ENCODE data around the gene UTS2R.

The UTS2R gene

DNA sequence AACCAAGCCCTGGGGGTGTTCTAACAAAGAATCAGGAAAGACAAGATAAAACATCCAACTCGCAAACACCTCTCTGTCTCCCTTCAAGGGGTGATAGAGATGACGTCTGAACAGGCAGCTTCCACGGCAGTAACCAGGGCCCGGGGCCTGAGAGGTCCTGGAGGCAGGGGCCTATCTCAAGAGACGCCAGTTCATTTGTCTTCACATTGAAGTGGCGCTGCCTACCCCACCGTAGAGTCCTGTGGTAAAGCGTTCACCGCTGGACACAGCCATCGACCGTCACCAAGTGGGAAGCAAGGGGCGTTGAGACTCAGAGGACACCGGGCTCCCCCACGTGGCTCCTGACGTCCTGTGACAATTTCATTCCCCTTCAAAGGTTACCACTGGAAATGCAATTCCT lies 21.4 kb downstream of the UTS2R start:
- H3K27me3 ChIP-seq (ENCODE audit: insufficient read depth, insufficient read length): no peaks in the 10 kb centered on the region
- no peak for DNase-seq (ENCODE audit: low read depth, low spot score)
- no peaks in the 10 kb centered on the region for H3K9me3 ChIP-seq (ENCODE audit: insufficient read depth, low read length)
- H3K36me3 ChIP-seq (ENCODE audit: insufficient read depth, insufficient read length, low read length): peaks cover 37% of the 10 kb centered on the region
- no peak overlapping the region for H3K9ac ChIP-seq (ENCODE audit: insufficient read length, low read depth)
- TF ChIP-seq YY1 (IDR thresholded peaks at IDR 0.05; ENCODE audit: insufficient read depth, insufficient read length) (no peak), SUZ12 (IDR thresholded peaks at IDR 0.05; ENCODE audit: extremely low read depth, insufficient read depth, insufficient read length) (no peak), ZNF274 (IDR thresholded peaks at IDR 0.05; ENCODE audit: low read depth, low read length) (no peak)
- H3K4me1 ChIP-seq (ENCODE audit: insufficient read depth, insufficient read length): peaks cover 1% of the 10 kb centered on the region
- no peak overlapping the region for H3K4me3 ChIP-seq (ENCODE audit: insufficient read length, low read depth)

DNA sequence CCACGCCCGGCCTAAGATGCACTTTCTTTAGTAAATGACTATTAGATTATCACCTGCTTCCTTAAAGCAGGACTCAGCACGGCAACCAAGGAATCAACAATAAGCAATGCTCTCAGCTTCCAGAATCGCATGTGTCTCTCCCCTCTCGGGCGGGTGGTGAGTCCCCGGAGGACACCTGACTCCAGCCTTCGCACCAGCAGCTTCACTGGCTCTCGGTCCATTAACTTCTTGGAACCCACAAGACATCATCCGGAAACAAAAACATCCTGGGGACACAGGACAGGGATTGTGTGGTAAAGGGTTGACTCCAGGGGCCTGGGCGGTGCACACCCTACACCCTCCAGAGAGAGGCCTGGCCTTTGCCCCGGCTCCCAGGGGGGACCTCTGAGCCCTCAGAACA lies 22.7 kb downstream of the UTS2R start:
- H3K4me3 ChIP-seq (ENCODE audit: insufficient read length, low read depth): no peak overlapping the region
- no peak for DNase-seq (ENCODE audit: low read depth, low spot score)
- H3K27me3 ChIP-seq (ENCODE audit: insufficient read depth, insufficient read length): no peaks in the 10 kb centered on the region
- no peaks in the 10 kb centered on the region for H3K4me1 ChIP-seq (ENCODE audit: insufficient read depth, insufficient read length)
- H3K9ac ChIP-seq (ENCODE audit: insufficient read length, low read depth): no peak overlapping the region
- H3K9me3 ChIP-seq (ENCODE audit: insufficient read depth, low read length): no peaks in the 10 kb centered on the region
- TF ChIP-seq YY1 (IDR thresholded peaks at IDR 0.05; ENCODE audit: insufficient read depth, insufficient read length) (no peak), ZNF274 (IDR thresholded peaks at IDR 0.05; ENCODE audit: low read depth, low read length) (no peak), SUZ12 (IDR thresholded peaks at IDR 0.05; ENCODE audit: extremely low read depth, insufficient read depth, insufficient read length) (no peak)
- H3K36me3 ChIP-seq (ENCODE audit: insufficient read depth, insufficient read length, low read length): peaks cover 42% of the 10 kb centered on the region

DNA sequence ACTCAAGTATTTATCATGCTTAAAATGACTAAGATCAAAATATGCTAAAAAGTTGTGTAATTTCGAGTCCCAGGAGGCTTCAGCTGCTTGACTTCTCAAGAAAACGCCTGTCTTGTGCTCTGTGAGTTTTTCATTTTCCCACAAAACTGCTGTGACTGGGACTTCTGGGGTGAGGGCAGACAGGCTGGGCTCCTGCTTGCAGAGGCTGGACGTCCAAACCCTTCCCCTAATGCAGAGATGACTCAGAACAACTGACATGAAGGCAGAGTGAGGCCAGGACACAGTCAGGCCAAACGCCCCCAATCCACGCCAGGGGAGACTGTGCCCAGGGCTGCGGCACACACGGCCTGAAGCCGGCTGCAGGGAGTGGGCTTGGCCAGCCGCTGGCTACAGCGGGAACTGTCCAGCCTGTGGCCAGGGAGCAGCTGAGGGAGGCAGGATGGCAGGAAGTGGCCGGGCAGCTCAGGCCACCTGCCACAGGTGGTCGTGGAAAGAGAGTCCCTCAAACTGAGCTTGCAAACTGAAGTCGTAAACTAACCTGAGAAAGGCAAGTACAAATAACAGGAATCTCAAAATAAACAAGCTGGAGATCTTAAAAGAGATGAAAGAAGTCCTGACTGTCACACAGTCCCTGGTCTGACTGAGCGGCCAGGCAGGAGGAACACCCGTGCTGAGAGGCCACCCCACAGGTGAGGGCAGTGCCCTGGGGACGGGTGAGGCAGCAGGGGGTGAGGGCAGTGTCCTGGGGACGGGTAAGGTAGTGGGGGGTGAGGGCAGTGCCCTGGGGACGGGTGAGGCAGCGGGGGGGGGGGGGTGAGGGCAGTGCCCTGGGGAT lies 25.3 kb downstream of the UTS2R start:
- peak overlapping the region; percentile 24 for H3K9ac ChIP-seq (ENCODE audit: insufficient read length, low read depth)
- no peak for DNase-seq (ENCODE audit: low read depth, low spot score)
- TF ChIP-seq YY1 (IDR thresholded peaks at IDR 0.05; ENCODE audit: insufficient read depth, insufficient read length) (no peak), ZNF274 (IDR thresholded peaks at IDR 0.05; ENCODE audit: low read depth, low read length) (no peak), SUZ12 (IDR thresholded peaks at IDR 0.05; ENCODE audit: extremely low read depth, insufficient read depth, insufficient read length) (no peak)

DNA sequence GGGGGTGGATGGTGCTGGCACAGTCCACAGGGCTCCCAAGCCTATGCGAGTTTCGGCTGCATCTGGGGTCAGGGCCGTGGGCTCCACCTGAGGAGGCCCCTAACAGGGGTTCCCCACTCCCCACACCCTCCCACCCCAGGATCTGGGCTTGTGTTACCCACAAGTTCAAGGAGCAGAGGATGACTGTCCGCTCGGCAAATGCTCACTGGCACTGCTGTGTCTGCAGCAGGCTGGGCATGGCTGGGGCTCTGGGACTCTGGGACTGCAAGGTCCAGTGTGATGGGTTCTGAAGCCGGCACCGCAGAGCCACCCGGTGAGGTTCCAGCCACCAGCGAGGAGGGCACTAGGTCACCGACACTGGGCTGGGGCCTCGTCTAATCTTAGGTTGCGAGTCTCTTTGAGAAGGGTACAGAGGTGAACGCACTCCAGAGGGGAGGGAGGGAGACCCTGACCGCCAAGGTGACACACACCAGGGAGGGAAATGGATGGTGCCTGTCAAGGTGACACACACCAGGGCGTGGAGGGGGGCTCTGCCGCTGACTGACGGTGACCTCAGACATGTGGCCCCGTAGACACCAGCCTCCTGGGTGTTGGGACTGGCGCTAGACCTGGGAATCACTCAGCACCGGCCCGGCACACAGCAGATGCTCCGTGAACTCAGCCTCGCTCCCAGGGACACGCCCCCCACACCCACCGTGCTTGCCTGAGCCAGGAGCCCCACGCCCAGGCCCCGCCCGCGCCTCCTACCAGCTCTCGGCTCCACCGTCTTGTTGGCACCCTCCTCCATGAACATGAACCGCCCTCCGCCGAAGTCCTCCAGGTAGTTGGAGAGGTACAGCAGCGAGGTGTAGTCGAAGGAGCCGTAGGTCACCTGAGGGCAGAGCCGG lies 26.1 kb downstream of the UTS2R start:
- Histone ChIP-seq H3K9me3 (ENCODE audit: insufficient read depth, low read length) (no peaks in the 10 kb centered on the region), H3K4me1 (ENCODE audit: insufficient read depth, insufficient read length) (no peaks in the 10 kb centered on the region), H3K4me3 (ENCODE audit: insufficient read length, low read depth) (no peak overlapping the region), H3K36me3 (ENCODE audit: insufficient read depth, insufficient read length, low read length) (peaks cover 33% of the 10 kb centered on the region), H3K27me3 (ENCODE audit: insufficient read depth, insufficient read length) (no peaks in the 10 kb centered on the region), H3K9ac (ENCODE audit: insufficient read length, low read depth) (no peak overlapping the region)
- no peak for DNase-seq (ENCODE audit: low read depth, low spot score)
- TF ChIP-seq SUZ12 (IDR thresholded peaks at IDR 0.05; ENCODE audit: extremely low read depth, insufficient read depth, insufficient read length) (no peak), YY1 (IDR thresholded peaks at IDR 0.05; ENCODE audit: insufficient read depth, insufficient read length) (no peak), ZNF274 (IDR thresholded peaks at IDR 0.05; ENCODE audit: low read depth, low read length) (no peak)

More for the DNA sequence above, 25.3 kb downstream of the UTS2R start:
- Histone ChIP-seq H3K4me3 (ENCODE audit: insufficient read length, low read depth) (no peak overlapping the region), H3K9me3 (ENCODE audit: insufficient read depth, low read length) (no peaks in the 10 kb centered on the region), H3K36me3 (ENCODE audit: insufficient read depth, insufficient read length, low read length) (peaks cover 39% of the 10 kb centered on the region), H3K27me3 (ENCODE audit: insufficient read depth, insufficient read length) (no peaks in the 10 kb centered on the region), H3K4me1 (ENCODE audit: insufficient read depth, insufficient read length) (no peaks in the 10 kb centered on the region)

DNA sequence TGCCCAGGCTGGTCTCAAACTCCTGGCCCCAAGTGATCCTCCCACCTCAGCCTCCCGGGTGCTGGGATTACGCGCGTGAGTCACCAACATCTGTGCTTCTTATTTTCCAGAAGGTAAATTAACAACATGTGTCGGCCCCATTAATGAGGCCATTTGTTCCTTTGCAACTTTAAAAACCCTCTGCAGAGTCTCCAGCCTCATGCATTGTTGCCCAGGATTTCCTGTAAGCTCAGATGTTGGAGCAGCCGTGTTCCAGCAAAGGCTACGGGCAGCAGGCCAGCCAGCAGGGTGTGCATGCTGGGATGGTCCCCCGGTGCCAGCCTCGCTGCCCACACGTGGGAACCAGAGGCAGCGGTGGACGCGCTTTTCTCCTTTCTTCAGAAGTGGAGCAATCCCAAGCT lies 27.5 kb downstream of the UTS2R start:
- no peak overlapping the region for H3K9ac ChIP-seq (ENCODE audit: insufficient read length, low read depth)
- DNase-seq (ENCODE audit: low read depth, low spot score): no peak

DNA sequence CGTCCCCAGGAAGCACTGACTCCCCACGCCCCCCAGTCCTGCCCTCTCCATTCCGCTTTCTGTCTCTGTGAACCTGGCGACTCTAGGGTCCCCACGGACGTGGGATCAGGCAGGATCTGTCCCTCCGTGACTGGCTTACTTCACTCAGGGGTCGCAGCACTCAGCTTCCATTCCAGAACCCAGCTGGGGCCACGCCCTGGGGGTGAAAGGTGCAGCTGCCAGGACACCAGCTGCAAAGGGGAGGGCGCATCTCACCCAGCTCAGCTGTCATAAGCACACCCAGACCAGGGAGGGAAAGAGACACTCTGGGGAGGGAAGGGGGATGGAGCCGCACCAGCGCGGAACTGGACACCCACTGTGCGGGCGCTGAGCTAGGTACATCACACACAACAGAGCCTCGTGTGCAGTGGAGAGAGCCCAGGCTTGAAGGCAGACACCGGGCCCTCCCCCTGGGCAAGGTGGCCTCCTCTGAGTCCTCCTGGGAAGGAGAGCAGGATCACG lies 28.1 kb downstream of the UTS2R start:
- no peak for TF ChIP-seq YY1 (IDR thresholded peaks at IDR 0.05; ENCODE audit: insufficient read depth, insufficient read length)
- no peak for TF ChIP-seq SUZ12 (IDR thresholded peaks at IDR 0.05; ENCODE audit: extremely low read depth, insufficient read depth, insufficient read length)
- no peak for TF ChIP-seq ZNF274 (IDR thresholded peaks at IDR 0.05; ENCODE audit: low read depth, low read length)
- DNase-seq (ENCODE audit: low read depth, low spot score): no peak

More for the DNA sequence above, 27.5 kb downstream of the UTS2R start:
- Histone ChIP-seq H3K4me3 (ENCODE audit: insufficient read length, low read depth) (no peak overlapping the region), H3K36me3 (ENCODE audit: insufficient read depth, insufficient read length, low read length) (peaks cover 35% of the 10 kb centered on the region), H3K27me3 (ENCODE audit: insufficient read depth, insufficient read length) (no peaks in the 10 kb centered on the region), H3K4me1 (ENCODE audit: insufficient read depth, insufficient read length) (no peaks in the 10 kb centered on the region), H3K9me3 (ENCODE audit: insufficient read depth, low read length) (no peaks in the 10 kb centered on the region)
- TF ChIP-seq ZNF274 (IDR thresholded peaks at IDR 0.05; ENCODE audit: low read depth, low read length) (no peak), SUZ12 (IDR thresholded peaks at IDR 0.05; ENCODE audit: extremely low read depth, insufficient read depth, insufficient read length) (no peak)

DNA sequence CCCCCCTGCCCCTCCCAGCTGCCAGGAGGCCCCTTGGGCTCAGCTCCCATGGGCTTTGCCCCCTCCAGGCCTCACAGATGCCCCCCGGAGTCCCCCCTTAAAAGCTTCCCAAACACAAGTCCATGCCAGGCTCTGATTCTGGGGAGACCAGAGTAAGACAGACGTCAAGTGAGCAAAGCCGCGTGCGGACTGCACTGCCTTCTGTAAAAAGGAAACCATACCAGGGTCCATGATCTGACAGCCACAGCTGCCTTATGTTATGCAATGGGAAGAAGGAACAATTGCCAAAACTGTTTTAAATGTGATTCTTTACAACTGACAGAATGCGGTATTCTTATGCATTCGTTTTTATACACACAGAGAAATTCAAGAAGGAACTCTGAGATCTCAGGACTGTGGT lies 28.6 kb downstream of the UTS2R start:
- TF ChIP-seq ZNF274 (IDR thresholded peaks at IDR 0.05; ENCODE audit: low read depth, low read length): no peak
- no peak for TF ChIP-seq YY1 (IDR thresholded peaks at IDR 0.05; ENCODE audit: insufficient read depth, insufficient read length)
- no peak for TF ChIP-seq SUZ12 (IDR thresholded peaks at IDR 0.05; ENCODE audit: extremely low read depth, insufficient read depth, insufficient read length)
- DNase-seq (ENCODE audit: low read depth, low spot score): no peak
- H3K27me3 ChIP-seq (ENCODE audit: insufficient read depth, insufficient read length): no peaks in the 10 kb centered on the region
- H3K9me3 ChIP-seq (ENCODE audit: insufficient read depth, low read length): no peaks in the 10 kb centered on the region
- peak overlapping the region; percentile 15 for H3K9ac ChIP-seq (ENCODE audit: insufficient read length, low read depth)
- H3K4me3 ChIP-seq (ENCODE audit: insufficient read length, low read depth): no peak overlapping the region
- peaks cover 34% of the 10 kb centered on the region for H3K36me3 ChIP-seq (ENCODE audit: insufficient read depth, insufficient read length, low read length)
- no peaks in the 10 kb centered on the region for H3K4me1 ChIP-seq (ENCODE audit: insufficient read depth, insufficient read length)

More for the DNA sequence above, 28.1 kb downstream of the UTS2R start:
- Histone ChIP-seq H3K27me3 (ENCODE audit: insufficient read depth, insufficient read length) (no peaks in the 10 kb centered on the region), H3K9me3 (ENCODE audit: insufficient read depth, low read length) (no peaks in the 10 kb centered on the region), H3K36me3 (ENCODE audit: insufficient read depth, insufficient read length, low read length) (peaks cover 34% of the 10 kb centered on the region), H3K4me1 (ENCODE audit: insufficient read depth, insufficient read length) (no peaks in the 10 kb centered on the region), H3K9ac (ENCODE audit: insufficient read length, low read depth) (peak overlapping the region; percentile 15), H3K4me3 (ENCODE audit: insufficient read length, low read depth) (no peak overlapping the region)

All from NT2/D1 (cell line).